Rectal smooth muscle tissue (tissue), 1 donor: ENCODE measurements around the gene GAS7.

ENCODE experiments used
- H3K27ac ChIP-seq: one replicate; pipeline ENCODE4 v1.7.0; 2013; ENCODE audit warnings: low read depth, low read length, inconsistent platforms
- H3K27me3 ChIP-seq: one replicate; pipeline ENCODE4 v1.7.0; 2013; ENCODE audit warnings: low read length; ENCODE audit not compliant: control insufficient read depth, insufficient read depth
- H3K36me3 ChIP-seq: one replicate; pipeline ENCODE4 v1.7.0; 2013; ENCODE audit warnings: low read length; ENCODE audit not compliant: control insufficient read depth, insufficient read depth
- H3K4me1 ChIP-seq: one replicate; pipeline ENCODE4 v1.7.0; 2013; ENCODE audit warnings: low read length; ENCODE audit not compliant: control insufficient read depth, insufficient read depth
- H3K4me3 ChIP-seq: one replicate; pipeline ENCODE4 v1.7.0; 2013; ENCODE audit warnings: low read length
- H3K9ac ChIP-seq: one replicate; pipeline ENCODE4 v1.7.0; 2013; ENCODE audit warnings: low read length

GAS7 gene

GRCh38 chr17:9951803-9952202 is 246.6 kb downstream of the GAS7 start:
- Histone ChIP-seq H3K9ac (no peak overlapping the region), H3K27ac (no peak overlapping the region), H3K36me3 (no peaks in the 10 kb centered on the region), H3K4me3 (no peak overlapping the region), H3K27me3 (no peaks in the 10 kb centered on the region), H3K4me1 (no peaks in the 10 kb centered on the region)

GRCh38 chr17:9948928-9949327 is 249.5 kb downstream of the GAS7 start:
- no peaks in the 10 kb centered on the region for H3K4me1 ChIP-seq
- no peak overlapping the region for H3K27ac ChIP-seq
- H3K36me3 ChIP-seq: no peaks in the 10 kb centered on the region
- H3K9ac ChIP-seq: no peak overlapping the region
- H3K27me3 ChIP-seq: no peaks in the 10 kb centered on the region
- H3K4me3 ChIP-seq: no peak overlapping the region

GRCh38 chr17:9944704-9945103 is 253.7 kb downstream of the GAS7 start:
- no peak overlapping the region for H3K4me3 ChIP-seq
- H3K4me1 ChIP-seq: no peaks in the 10 kb centered on the region
- H3K27me3 ChIP-seq: no peaks in the 10 kb centered on the region
- no peak overlapping the region for H3K27ac ChIP-seq
- H3K9ac ChIP-seq: no peak overlapping the region
- peaks cover 2% of the 10 kb centered on the region for H3K36me3 ChIP-seq

- no peaks in the 10 kb centered on the region for H3K27me3 ChIP-seq
- H3K4me3 ChIP-seq: no peak overlapping the region
- H3K27ac ChIP-seq: no peak overlapping the region
- no peak overlapping the region for H3K9ac ChIP-seq
- H3K36me3 ChIP-seq: peaks cover 6% of the 10 kb centered on the region
- no peaks in the 10 kb centered on the region for H3K4me1 ChIP-seq
Observed at GRCh38 chr17:9943343-9943742, 255.1 kb downstream of the GAS7 start.

GRCh38 chr17:9942885-9943284 is 255.5 kb downstream of the GAS7 start:
- H3K27me3 ChIP-seq: no peaks in the 10 kb centered on the region
- H3K4me1 ChIP-seq: no peaks in the 10 kb centered on the region
- no peak overlapping the region for H3K4me3 ChIP-seq
- no peak overlapping the region for H3K9ac ChIP-seq
- no peak overlapping the region for H3K27ac ChIP-seq
- peaks cover 6% of the 10 kb centered on the region for H3K36me3 ChIP-seq

GRCh38 chr17:9941305-9941704 is 257.1 kb downstream of the GAS7 start:
- Histone ChIP-seq H3K4me1 (no peaks in the 10 kb centered on the region), H3K27ac (no peak overlapping the region), H3K27me3 (no peaks in the 10 kb centered on the region)

GRCh38 chr17:9940841-9941240 is 257.6 kb downstream of the GAS7 start:
- no peak overlapping the region for H3K9ac ChIP-seq
- no peak overlapping the region for H3K27ac ChIP-seq
- no peaks in the 10 kb centered on the region for H3K4me1 ChIP-seq
- H3K36me3 ChIP-seq: peaks cover 6% of the 10 kb centered on the region
- H3K27me3 ChIP-seq: no peaks in the 10 kb centered on the region
- no peak overlapping the region for H3K4me3 ChIP-seq

More at GRCh38 chr17:9941305-9941704, 257.1 kb downstream of the GAS7 start:
- Histone ChIP-seq H3K36me3 (peaks cover 6% of the 10 kb centered on the region), H3K9ac (no peak overlapping the region), H3K4me3 (no peak overlapping the region)

- Histone ChIP-seq H3K36me3 (peaks cover 10% of the 10 kb centered on the region), H3K9ac (no peak overlapping the region), H3K4me3 (no peak overlapping the region), H3K27me3 (no peaks in the 10 kb centered on the region), H3K4me1 (no peaks in the 10 kb centered on the region), H3K27ac (no peak overlapping the region)
Observed at GRCh38 chr17:9938764-9939163, 259.6 kb downstream of the GAS7 start.

- no peak overlapping the region for H3K27ac ChIP-seq
- no peaks in the 10 kb centered on the region for H3K4me1 ChIP-seq
- H3K27me3 ChIP-seq: no peaks in the 10 kb centered on the region
- H3K4me3 ChIP-seq: no peak overlapping the region
- no peak overlapping the region for H3K9ac ChIP-seq
- peaks cover 9% of the 10 kb centered on the region for H3K36me3 ChIP-seq
Observed at GRCh38 chr17:9937901-9938300, 260.5 kb downstream of the GAS7 start.

GRCh38 chr17:9937241-9937761 is 261.1 kb downstream of the GAS7 start:
- no peaks in the 10 kb centered on the region for H3K4me1 ChIP-seq
- peaks cover 8% of the 10 kb centered on the region for H3K36me3 ChIP-seq
- H3K9ac ChIP-seq: no peak overlapping the region
- no peaks in the 10 kb centered on the region for H3K27me3 ChIP-seq
- no peak overlapping the region for H3K27ac ChIP-seq
- H3K4me3 ChIP-seq: no peak overlapping the region

GRCh38 chr17:9936095-9936494 is 262.3 kb downstream of the GAS7 start:
- Histone ChIP-seq H3K4me1 (no peaks in the 10 kb centered on the region), H3K9ac (no peak overlapping the region), H3K27me3 (no peaks in the 10 kb centered on the region), H3K27ac (no peak overlapping the region), H3K4me3 (no peak overlapping the region), H3K36me3 (peaks cover 8% of the 10 kb centered on the region)

GRCh38 chr17:9935408-9935807 is 263.0 kb downstream of the GAS7 start:
- H3K9ac ChIP-seq: no peak overlapping the region
- no peak overlapping the region for H3K27ac ChIP-seq
- H3K36me3 ChIP-seq: peaks cover 8% of the 10 kb centered on the region
- H3K4me1 ChIP-seq: no peaks in the 10 kb centered on the region
- no peak overlapping the region for H3K4me3 ChIP-seq
- no peaks in the 10 kb centered on the region for H3K27me3 ChIP-seq

GRCh38 chr17:9934331-9934730 is 264.1 kb downstream of the GAS7 start:
- Histone ChIP-seq H3K9ac (no peak overlapping the region), H3K27me3 (no peaks in the 10 kb centered on the region), H3K4me3 (no peak overlapping the region), H3K4me1 (no peaks in the 10 kb centered on the region), H3K36me3 (peaks cover 8% of the 10 kb centered on the region), H3K27ac (no peak overlapping the region)
